ENCODE results near the gene ATP2C2. TPM values are rescaled to one million over a fixed set of nuclear protein-coding genes. Genes with fewer than 3 reads are reported as not detected.

ATP2C2 gene
- total and polyA plus RNA-seq, 9 of the 15 experiments (the other 6 are each of a cell fraction or from before 2014, with no cell fraction given), result 0.75 TPM; not detected in 8

GRCh38 chr16:84486126-84486525, 117.8 kb downstream of the ATP2C2 start (continued):
- TF ChIP-seq SLC30A9 (CRISPR knock-in tag; IDR thresholded peaks at IDR 0.05) (no peak), ZNF311 (CRISPR knock-in tag; IDR thresholded peaks at IDR 0.05) (no peak), PYGO2 (tag; IDR thresholded peaks at IDR 0.05) (no peak), ZNF143 (CRISPR knock-in tag; IDR thresholded peaks at IDR 0.05) (no peak), RFX5 (IDR thresholded peaks at IDR 0.05; ENCODE audit: low read depth, low read length) (no peak), RB1 (IDR thresholded peaks at IDR 0.05; ENCODE audit: low read depth) (no peak), CLOCK (CRISPR knock-in tag; IDR thresholded peaks at IDR 0.05; ENCODE audit: borderline replicate concordance) (no peak), GATAD2B (IDR thresholded peaks at IDR 0.05; ENCODE audit: borderline replicate concordance) (no peak), RBM17 (IDR thresholded peaks at IDR 0.05; ENCODE audit: borderline replicate concordance, low read depth, low read length) (no peak), DMBX1 (CRISPR knock-in tag; IDR thresholded peaks at IDR 0.05; ENCODE audit: borderline replicate concordance) (no peak), IRF9 (tag; IDR thresholded peaks at IDR 0.05) (no peak)

All from K562 (cell line).